ENCODE data around the gene KIAA1191.
"Not testable (repeated sequence)": the region's sequence is repeated elsewhere in the genome, so short reads cannot be mapped to it uniquely, and the experiment has no call there.

Gene KIAA1191

GRCh38 chr5:176361437-176362232, at the start of gene KIAA1191:
KIAA1191 (minus strand) TSS chr5:176361764; CDS start chr5:176359508, 2,256 bp downstream.
- peak; percentile 92 for DNase-seq (ENCODE audit: low read depth)

GRCh38 chr5:176410486-176411180, 49.1 kb upstream of the KIAA1191 start:
- DNase-seq (ENCODE audit: low read depth), result no peak

- no peak for DNase-seq (ENCODE audit: low read depth)
Measured at GRCh38 chr5:176409765-176410164, 48.2 kb upstream of the KIAA1191 start.

GRCh38 chr5:176408590-176408989, 47.0 kb upstream of the KIAA1191 start:
- DNase-seq (ENCODE audit: low read depth), result no peak

- not testable (repeated sequence) for DNase-seq (ENCODE audit: low read depth)
Measured at GRCh38 chr5:176408252-176408573, 46.6 kb upstream of the KIAA1191 start.

- no peak for DNase-seq (ENCODE audit: low read depth)
Measured at GRCh38 chr5:176407456-176408251, 46.1 kb upstream of the KIAA1191 start.

- DNase-seq (ENCODE audit: low read depth), result no peak
Measured at GRCh38 chr5:176406436-176407052, 45.0 kb upstream of the KIAA1191 start.

GRCh38 chr5:176405656-176406435, 44.3 kb upstream of the KIAA1191 start:
- DNase-seq (ENCODE audit: low read depth), result no peak

- DNase-seq (ENCODE audit: low read depth), result no peak
Measured at GRCh38 chr5:176401281-176402205, 40.0 kb upstream of the KIAA1191 start.

GRCh38 chr5:176400382-176401156, 39.0 kb upstream of the KIAA1191 start:
- DNase-seq (ENCODE audit: low read depth), result no peak

- no peak for DNase-seq (ENCODE audit: low read depth)
Measured at GRCh38 chr5:176397736-176398420, 36.3 kb upstream of the KIAA1191 start.

GRCh38 chr5:176396330-176396729, 34.8 kb upstream of the KIAA1191 start:
- no peak for DNase-seq (ENCODE audit: low read depth)

- DNase-seq (ENCODE audit: low read depth), result no peak
Measured at GRCh38 chr5:176394881-176395675, 33.5 kb upstream of the KIAA1191 start.

- no peak for DNase-seq (ENCODE audit: low read depth)
Measured at GRCh38 chr5:176394096-176394495, 32.5 kb upstream of the KIAA1191 start.

GRCh38 chr5:176392526-176392925, 31.0 kb upstream of the KIAA1191 start:
- no peak for DNase-seq (ENCODE audit: low read depth)

- no peak for DNase-seq (ENCODE audit: low read depth)
Measured at GRCh38 chr5:176391999-176392398, 30.4 kb upstream of the KIAA1191 start.

- DNase-seq (ENCODE audit: low read depth), result no peak
Measured at GRCh38 chr5:176391479-176391878, 29.9 kb upstream of the KIAA1191 start.
